ENCODE data around the gene XRCC4.

XRCC4 gene

GRCh38 chr5:83401122-83401731 is 323.9 kb downstream of the XRCC4 start:
- Histone ChIP-seq H3K23ac (ENCODE audit: low read depth, low read length, poor library complexity) (no peak overlapping the region), H3K4ac (ENCODE audit: low read length) (no peak overlapping the region), H4K91ac (ENCODE audit: low read depth, low read length, poor library complexity) (no peak overlapping the region), H3K4me3 (ENCODE audit: low read length in 2 of 2) (no peak overlapping the region), H3K4me1 (ENCODE audit: control insufficient read depth in 2 of 2, insufficient read depth in 1 of 2, low read depth in 1 of 2, low read length in 2 of 2) (peaks cover 0 to 4% of the 10 kb centered on the region in 2 donors), H3K27ac (replicated peaks; ENCODE audit: low read length) (no peak overlapping the region), H3K36me3 (replicated peaks in 1 of 2; ENCODE audit: control insufficient read depth in 2 of 2, insufficient read depth in 2 of 2, low read length in 2 of 2) (no peaks in the 10 kb centered on the region), H3K9me3 (replicated peaks in 1 of 2; ENCODE audit: control insufficient read depth in 2 of 2, insufficient read depth in 1 of 2, low read depth in 1 of 2, low read length in 2 of 2) (no peaks in the 10 kb centered on the region), H2BK120ac (ENCODE audit: low read depth, low read length) (no peak overlapping the region), H3K18ac (ENCODE audit: low read length) (no peak overlapping the region), H3K9ac (ENCODE audit: low read depth, low read length, poor library complexity) (no peak overlapping the region), H2BK5ac (ENCODE audit: low read length) (no peak overlapping the region), H2AK5ac (ENCODE audit: low read depth, low read length) (no peak overlapping the region), H4K8ac (ENCODE audit: low read depth, low read length) (no peak overlapping the region), H3K27me3 (ENCODE audit: control insufficient read depth in 3 of 3, insufficient read depth in 3 of 3, low read depth in 1 of 3, low read length in 3 of 3) (no peaks in the 10 kb centered on the region), H2BK15ac (ENCODE audit: low read length) (no peak overlapping the region), H2BK12ac (ENCODE audit: low read length) (no peak overlapping the region), H2AFZ (ENCODE audit: low read length) (peak overlapping the region; percentile 62), H3K4me2 (ENCODE audit: insufficient read depth, low read length, poor library complexity, severe bottlenecking) (no peak overlapping the region), H3K14ac (ENCODE audit: low read length) (no peak overlapping the region), H3K79me1 (ENCODE audit: low read depth, low read length) (no peaks in the 10 kb centered on the region)
- WGBS, 2 donors (ENCODE audit: extremely low coverage in 2 of 2, insufficient read length in 2 of 2, insufficient replicate concordance in 1 of 2), result no CpG with 5 or more reads among the region's 3 CpGs
- DNase-seq (ENCODE audit: low spot score), result no peak

- Histone ChIP-seq H2BK15ac (ENCODE audit: low read length) (no peak overlapping the region), H3K36me3 (replicated peaks in 1 of 2; ENCODE audit: control insufficient read depth in 2 of 2, insufficient read depth in 2 of 2, low read length in 2 of 2) (no peaks in the 10 kb centered on the region), H3K27ac (replicated peaks; ENCODE audit: low read length) (no peak overlapping the region), H3K4me3 (ENCODE audit: low read length in 2 of 2) (no peak overlapping the region), H3K9me3 (replicated peaks in 1 of 2; ENCODE audit: control insufficient read depth in 2 of 2, insufficient read depth in 1 of 2, low read depth in 1 of 2, low read length in 2 of 2) (no peaks in the 10 kb centered on the region), H2BK5ac (ENCODE audit: low read length) (no peak overlapping the region), H3K9ac (ENCODE audit: low read depth, low read length, poor library complexity) (no peak overlapping the region), H3K18ac (ENCODE audit: low read length) (no peak overlapping the region), H3K4ac (ENCODE audit: low read length) (no peak overlapping the region), H3K79me1 (ENCODE audit: low read depth, low read length) (no peaks in the 10 kb centered on the region), H3K14ac (ENCODE audit: low read length) (no peak overlapping the region), H2BK120ac (ENCODE audit: low read depth, low read length) (no peak overlapping the region), H3K4me1 (ENCODE audit: control insufficient read depth in 2 of 2, insufficient read depth in 1 of 2, low read depth in 1 of 2, low read length in 2 of 2) (peaks cover 0 to 4% of the 10 kb centered on the region in 2 donors), H4K8ac (ENCODE audit: low read depth, low read length) (no peak overlapping the region), H3K27me3 (ENCODE audit: control insufficient read depth in 3 of 3, insufficient read depth in 3 of 3, low read depth in 1 of 3, low read length in 3 of 3) (no peaks in the 10 kb centered on the region), H3K23ac (ENCODE audit: low read depth, low read length, poor library complexity) (no peak overlapping the region), H3K4me2 (ENCODE audit: insufficient read depth, low read length, poor library complexity, severe bottlenecking) (no peak overlapping the region), H2BK12ac (ENCODE audit: low read length) (no peak overlapping the region), H2AFZ (ENCODE audit: low read length) (peak overlapping the region; percentile 62), H2AK5ac (ENCODE audit: low read depth, low read length) (no peak overlapping the region), H4K91ac (ENCODE audit: low read depth, low read length, poor library complexity) (no peak overlapping the region)
- DNase-seq (ENCODE audit: low spot score), result no peak
Measured at GRCh38 chr5:83401775-83402174, 324.4 kb downstream of the XRCC4 start.

Small RNA genes lying within 50 kb of the gene (small RNA-seq; reads per million reads assigned to genes)
- 26.4 reads per million, percentile 85 among the genes with 10 or more reads in this experiment for gene SCARNA18 (ENCODE audit: insufficient read depth)
